Retinal pigment epithelial cell (primary cell): ENCODE results near the gene TUBD1.

Source experiments
- DNase-seq: peaks from one replicate; pipeline ENCODE4 v3.0.0-alpha.2; 2010; ENCODE audit warnings: low read depth
- H3K4me3 ChIP-seq: 2 replicates; pipeline ENCODE4 v1.5.1; 2011; ENCODE audit warnings: mild to moderate bottlenecking, low read length, control low read depth, moderate library complexity
- TF ChIP-seq, protein P1 (sequence below): conservative IDR thresholded peaks from 2 replicates; pipeline ENCODE4 v1.5.1; 2011; ENCODE audit warnings: low read depth, low read length, control low read depth, inconsistent platforms

Gene TUBD1

DNA sequence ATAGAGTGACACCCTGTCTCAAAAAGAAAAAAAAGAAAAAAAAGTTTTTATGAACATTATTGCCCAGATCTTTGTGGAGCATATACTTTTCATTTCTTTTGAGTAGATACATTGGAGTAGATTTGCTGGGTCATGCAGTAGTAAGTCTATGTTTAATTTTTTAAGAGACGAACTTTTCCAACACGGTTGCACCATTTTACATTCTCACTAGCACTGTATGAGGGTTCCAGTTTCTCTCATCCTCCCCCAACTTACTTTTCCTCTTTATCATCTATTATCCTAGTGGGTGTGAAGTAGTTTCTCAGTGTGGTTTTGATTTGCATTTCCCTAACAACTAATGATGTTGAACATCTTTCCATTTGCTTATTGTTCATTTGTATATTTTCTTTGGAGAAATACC lies 10.7 kb upstream of the TUBD1 start:
- DNase-seq = no peak
- TF ChIP-seq, protein P1, sequence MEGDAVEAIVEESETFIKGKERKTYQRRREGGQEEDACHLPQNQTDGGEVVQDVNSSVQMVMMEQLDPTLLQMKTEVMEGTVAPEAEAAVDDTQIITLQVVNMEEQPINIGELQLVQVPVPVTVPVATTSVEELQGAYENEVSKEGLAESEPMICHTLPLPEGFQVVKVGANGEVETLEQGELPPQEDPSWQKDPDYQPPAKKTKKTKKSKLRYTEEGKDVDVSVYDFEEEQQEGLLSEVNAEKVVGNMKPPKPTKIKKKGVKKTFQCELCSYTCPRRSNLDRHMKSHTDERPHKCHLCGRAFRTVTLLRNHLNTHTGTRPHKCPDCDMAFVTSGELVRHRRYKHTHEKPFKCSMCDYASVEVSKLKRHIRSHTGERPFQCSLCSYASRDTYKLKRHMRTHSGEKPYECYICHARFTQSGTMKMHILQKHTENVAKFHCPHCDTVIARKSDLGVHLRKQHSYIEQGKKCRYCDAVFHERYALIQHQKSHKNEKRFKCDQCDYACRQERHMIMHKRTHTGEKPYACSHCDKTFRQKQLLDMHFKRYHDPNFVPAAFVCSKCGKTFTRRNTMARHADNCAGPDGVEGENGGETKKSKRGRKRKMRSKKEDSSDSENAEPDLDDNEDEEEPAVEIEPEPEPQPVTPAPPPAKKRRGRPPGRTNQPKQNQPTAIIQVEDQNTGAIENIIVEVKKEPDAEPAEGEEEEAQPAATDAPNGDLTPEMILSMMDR = no peak
- H3K4me3 ChIP-seq = no peak overlapping the region

DNA sequence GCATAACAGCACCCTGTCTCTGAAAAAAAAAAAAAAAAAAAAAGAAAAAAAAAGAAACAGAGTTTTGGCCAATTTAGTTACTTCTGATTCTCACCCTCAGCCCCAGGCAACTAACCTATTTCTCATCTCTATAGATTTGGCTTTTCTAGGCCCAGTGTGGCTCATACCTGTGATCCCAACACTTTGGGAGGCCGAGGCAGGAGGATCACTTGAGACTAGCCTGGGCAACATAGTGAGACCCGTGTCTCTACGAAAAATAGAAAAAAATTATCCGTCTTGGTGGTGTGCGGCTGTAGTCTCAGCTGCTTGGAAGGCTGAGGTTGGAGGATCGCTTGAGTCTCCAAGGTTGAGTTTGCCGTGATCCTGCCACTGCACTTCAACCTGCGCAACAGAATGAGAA lies 8.9 kb upstream of the TUBD1 start:
- TF ChIP-seq, protein P1 = no peak
- DNase-seq = no peak
- H3K4me3 ChIP-seq = no peak overlapping the region

- DNase-seq = no peak
- TF ChIP-seq, protein P1 = no peak
- no peak overlapping the region for H3K4me3 ChIP-seq
Measured at GRCh38 chr17:59899099-59899498, 6.4 kb upstream of the TUBD1 start.

DNA sequence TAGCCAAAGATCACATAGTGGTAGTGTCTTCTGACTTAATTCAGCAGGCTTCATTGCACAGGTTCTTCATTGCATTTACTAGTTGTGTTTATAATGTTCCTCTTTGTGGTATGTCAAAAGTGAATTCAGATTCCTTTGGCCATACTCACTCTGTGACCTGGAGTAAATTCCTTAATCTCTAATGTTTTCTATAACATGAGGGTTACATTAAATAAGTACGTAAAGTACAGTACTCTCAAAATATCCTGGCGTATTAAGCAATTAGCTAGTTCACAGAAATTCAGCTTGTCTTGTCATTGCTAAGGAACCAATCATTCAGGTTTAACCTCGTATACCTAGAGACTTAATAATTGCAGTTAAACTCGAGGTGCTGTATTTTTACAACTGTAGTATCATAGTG lies 4.3 kb upstream of the TUBD1 start:
- TF ChIP-seq, protein P1 = no peak
- DNase-seq = no peak
- H3K4me3 ChIP-seq = no peak overlapping the region

DNA sequence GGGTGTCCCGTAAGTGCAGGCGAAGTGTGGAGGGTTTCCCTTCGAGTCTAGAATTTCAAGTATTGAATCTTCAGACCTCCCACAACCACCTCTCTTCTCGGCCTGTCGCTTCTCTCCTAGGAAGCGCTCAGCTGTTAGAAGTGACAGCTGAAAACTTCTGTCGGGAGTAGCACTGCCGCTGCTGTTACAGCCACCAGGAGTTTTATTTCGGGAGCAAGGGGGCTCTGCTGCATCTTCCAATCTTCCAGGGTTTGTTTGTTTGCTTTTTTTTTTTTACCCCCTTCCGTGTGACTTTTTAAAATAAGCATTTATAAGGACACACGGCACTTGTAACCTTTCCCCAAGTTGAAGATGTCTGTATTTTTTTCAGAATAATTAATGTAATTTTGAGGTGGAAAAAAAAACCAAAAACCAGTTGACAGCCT lies 945 bp upstream of the TUBD1 start:
- TF ChIP-seq, protein P1 = no peak
- DNase-seq = no peak

GRCh38 chr17:59892251-59892923 lies 356 bp downstream of the TUBD1 start:
- H3K4me3 ChIP-seq = peak overlapping the region; percentile 71
- TF ChIP-seq, protein P1 = no peak
- no peak for DNase-seq

More for the DNA sequence above, 945 bp upstream of the TUBD1 start:
- peak overlapping the region; percentile 71 for H3K4me3 ChIP-seq

DNA sequence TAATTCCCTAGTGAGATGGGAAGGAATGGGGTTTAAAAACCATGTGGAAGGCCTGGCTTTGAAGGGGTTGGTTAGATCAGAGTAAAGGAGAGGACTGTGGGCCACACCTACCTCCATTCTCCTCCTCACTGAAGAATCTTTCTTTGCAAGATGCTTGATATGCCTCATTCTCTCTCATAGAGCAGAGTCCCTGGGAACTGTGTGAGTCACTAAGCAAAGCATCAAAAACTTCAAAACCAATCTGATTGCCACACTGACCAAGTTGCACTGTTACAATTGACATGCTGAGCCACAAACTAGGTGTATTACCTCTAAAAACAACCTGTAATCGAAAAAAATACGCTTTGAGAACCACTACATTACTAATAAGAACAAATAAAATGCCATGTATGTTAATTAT lies 2.0 kb downstream of the TUBD1 start:
- no peak for DNase-seq
- TF ChIP-seq, protein P1 = no peak
- H3K4me3 ChIP-seq = no peak overlapping the region
